ENCODE data around the gene DDX51. TPM values are rescaled to one million over a fixed set of nuclear protein-coding genes. Genes with fewer than 3 reads are reported as not detected.

The DDX51 gene
- total RNA-seq, 1 donor from 2014 or later: 18.9 TPM

- no peak for DNase-seq (ENCODE audit: low read depth)
- H3K27me3 ChIP-seq (ENCODE audit: control insufficient read depth, insufficient read depth, low read length): peaks cover 34% of the 10 kb centered on the region
- no peak overlapping the region for H3K4me3 ChIP-seq (ENCODE audit: low read depth, low read length)
- no peak for TF ChIP-seq CTCF (IDR thresholded peaks at IDR 0.05; ENCODE audit: insufficient read depth, low read length, poor library complexity, severe bottlenecking)
- H3K36me3 ChIP-seq (ENCODE audit: control insufficient read depth, insufficient read depth, low read length): no peaks in the 10 kb centered on the region
Measured at GRCh38 chr12:132165584-132165983, 21.5 kb upstream of the DDX51 start.

GRCh38 chr12:132164426-132164825 is 20.3 kb upstream of the DDX51 start:
- H3K36me3 ChIP-seq (ENCODE audit: control insufficient read depth, insufficient read depth, low read length): no peaks in the 10 kb centered on the region
- H3K4me3 ChIP-seq (ENCODE audit: low read depth, low read length): no peak overlapping the region
- no peak for TF ChIP-seq CTCF (IDR thresholded peaks at IDR 0.05; ENCODE audit: insufficient read depth, low read length, poor library complexity, severe bottlenecking)
- DNase-seq (ENCODE audit: low read depth): no peak
- H3K27me3 ChIP-seq (ENCODE audit: control insufficient read depth, insufficient read depth, low read length): peaks cover 34% of the 10 kb centered on the region

GRCh38 chr12:132163911-132164288 is 19.8 kb upstream of the DDX51 start:
- Histone ChIP-seq H3K27me3 (ENCODE audit: control insufficient read depth, insufficient read depth, low read length) (peaks cover 34% of the 10 kb centered on the region), H3K36me3 (ENCODE audit: control insufficient read depth, insufficient read depth, low read length) (no peaks in the 10 kb centered on the region), H3K4me3 (ENCODE audit: low read depth, low read length) (no peak overlapping the region)
- no peak for TF ChIP-seq CTCF (IDR thresholded peaks at IDR 0.05; ENCODE audit: insufficient read depth, low read length, poor library complexity, severe bottlenecking)
- no peak for DNase-seq (ENCODE audit: low read depth)

GRCh38 chr12:132163041-132163910 is 19.2 kb upstream of the DDX51 start:
- TF ChIP-seq CTCF (IDR thresholded peaks at IDR 0.05; ENCODE audit: insufficient read depth, low read length, poor library complexity, severe bottlenecking): no peak
- Histone ChIP-seq H3K36me3 (ENCODE audit: control insufficient read depth, insufficient read depth, low read length) (no peaks in the 10 kb centered on the region), H3K27me3 (ENCODE audit: control insufficient read depth, insufficient read depth, low read length) (peaks cover 34% of the 10 kb centered on the region), H3K4me3 (ENCODE audit: low read depth, low read length) (no peak overlapping the region)
- no peak for DNase-seq (ENCODE audit: low read depth)

GRCh38 chr12:132162508-132163031 is 18.5 kb upstream of the DDX51 start:
- H3K27me3 ChIP-seq (ENCODE audit: control insufficient read depth, insufficient read depth, low read length): peaks cover 30% of the 10 kb centered on the region
- no peak for DNase-seq (ENCODE audit: low read depth)
- TF ChIP-seq CTCF (IDR thresholded peaks at IDR 0.05; ENCODE audit: insufficient read depth, low read length, poor library complexity, severe bottlenecking): no peak
- no peaks in the 10 kb centered on the region for H3K36me3 ChIP-seq (ENCODE audit: control insufficient read depth, insufficient read depth, low read length)
- no peak overlapping the region for H3K4me3 ChIP-seq (ENCODE audit: low read depth, low read length)
